ENCODE data around the gene NCBP3. TPM values are rescaled to one million over a fixed set of nuclear protein-coding genes. Genes with fewer than 3 reads are reported as not detected.

NCBP3 gene
- total RNA-seq, 2 donors from 2014 or later = 23.4 to 34.2 TPM

- ATAC-seq = peak; percentile 41
- intact Hi-C loops (cut with DNase I) = no loop called here
Observed at GRCh38 chr17:3802461-3803307, 43.4 kb downstream of the NCBP3 start.

DNA sequence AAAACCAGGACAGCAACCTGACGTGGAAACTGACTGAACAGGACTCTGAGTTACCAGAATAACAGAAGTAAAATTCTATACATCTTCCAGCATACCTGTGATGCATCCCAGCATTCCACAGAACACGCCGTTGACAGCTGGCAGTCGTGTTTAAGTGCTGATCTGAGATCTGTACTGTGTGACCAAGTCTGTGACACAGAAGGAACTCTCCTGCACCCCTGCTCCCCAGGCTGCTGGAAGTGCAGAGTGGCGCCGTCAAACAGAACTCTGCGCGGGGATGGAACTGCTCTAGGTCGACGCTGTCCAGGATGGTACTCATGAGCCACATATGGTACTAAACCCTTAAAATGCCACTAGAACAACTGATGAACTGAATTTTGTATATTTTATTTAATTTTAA lies 44.3 kb downstream of the NCBP3 start:
- Histone ChIP-seq H3K4me1 (peaks cover 12% of the 10 kb centered on the region), H3K9me3 (no peaks in the 10 kb centered on the region), H3K27me3 (no peaks in the 10 kb centered on the region), H3K36me3 (replicated peaks in 1 of 2; ENCODE audit: insufficient read depth in 1 of 2, low read depth in 2 of 2) (peaks cover 0 to under 1% of the 10 kb centered on the region in 2 donors), H3K27ac (peak overlapping the region in 1 of 4 donors; percentile 75), H3K4me3 (no peak overlapping the region)
- 88 to 91% methylated on average over 10 of the region's 10 CpGs for WGBS, 2 donors
- TF ChIP-seq POLR2A (IDR thresholded peaks at IDR 0.05) = no peak
- TF ChIP-seq CTCF (IDR thresholded peaks at IDR 0.05) = no peak
- intact Hi-C loops (cut with DNase I) = no loop called here
- ATAC-seq (no peak), DNase-seq (no peak)

More at GRCh38 chr17:3802461-3803307, 43.4 kb downstream of the NCBP3 start:
- peak overlapping the region in 3 of 4 donors; percentile 5 to 75 (median 34) for H3K27ac ChIP-seq
- WGBS, 2 donors = 50 to 67% methylated on average over 15 to 16 of the region's 19 CpGs
- no peaks in the 10 kb centered on the region for H3K27me3 ChIP-seq
- DNase-seq = peak in 3 of 4 donors; percentile 38 to 67 (median 50)
- no peak for TF ChIP-seq CTCF (IDR thresholded peaks at IDR 0.05)
- TF ChIP-seq POLR2A (IDR thresholded peaks at IDR 0.05) = no peak
- H3K4me3 ChIP-seq = no peak overlapping the region
- peaks cover 12% of the 10 kb centered on the region for H3K4me1 ChIP-seq
- no peaks in the 10 kb centered on the region for H3K9me3 ChIP-seq
- peaks cover 0 to 6% of the 10 kb centered on the region in 2 donors for H3K36me3 ChIP-seq (replicated peaks in 1 of 2; ENCODE audit: insufficient read depth in 1 of 2, low read depth in 2 of 2)

DNA sequence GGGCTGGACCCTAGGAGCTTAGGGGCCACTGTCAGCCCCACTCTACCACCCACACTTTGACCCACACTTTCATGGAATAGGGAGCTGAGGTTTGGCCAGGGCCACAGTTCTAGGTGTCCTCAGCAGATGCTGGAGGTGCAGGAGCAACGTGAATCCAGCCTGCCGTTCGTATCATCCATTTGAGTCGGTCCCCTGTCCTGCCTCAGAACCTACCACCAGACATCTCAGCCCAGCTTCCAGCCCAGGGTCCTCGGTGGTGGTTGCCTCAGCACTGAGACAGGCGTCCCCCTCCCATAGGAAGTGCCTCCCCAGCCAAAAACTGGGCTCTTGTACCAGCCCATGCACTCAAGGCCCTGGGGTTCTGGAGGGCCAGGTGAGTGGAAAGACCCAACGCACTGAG lies 44.7 kb downstream of the NCBP3 start:
- DNase-seq (no peak), ATAC-seq (no peak)
- Histone ChIP-seq H3K9me3 (no peaks in the 10 kb centered on the region), H3K4me3 (no peak overlapping the region), H3K27me3 (no peaks in the 10 kb centered on the region), H3K36me3 (replicated peaks in 1 of 2; ENCODE audit: insufficient read depth in 1 of 2, low read depth in 2 of 2) (no peaks in the 10 kb centered on the region), H3K4me1 (peaks cover 12% of the 10 kb centered on the region), H3K27ac (no peak overlapping the region)
- WGBS, 2 donors = 81 to 86% methylated on average over 3 to 7 of the region's 7 CpGs
- TF ChIP-seq CTCF (IDR thresholded peaks at IDR 0.05) = no peak
- TF ChIP-seq POLR2A (IDR thresholded peaks at IDR 0.05) = no peak
- intact Hi-C loops (cut with DNase I) = no loop called here

GRCh38 chr17:3800362-3801271 lies 45.4 kb downstream of the NCBP3 start, which contains the start of gene ITGAE:
Gene ITGAE (minus strand): TSS chr17:3801188. CDS start chr17:3801144, 44 bp downstream.
- peak within 1 kb of the TSS in 1 of 4 donors; percentile 75 for H3K27ac ChIP-seq
- intact Hi-C loops (cut with DNase I) = no loop called here
- no peaks in the 10 kb centered on the region for H3K9me3 ChIP-seq
- H3K36me3 ChIP-seq (replicated peaks in 1 of 2; ENCODE audit: insufficient read depth in 1 of 2, low read depth in 2 of 2) = no peaks in the 10 kb centered on the region
- DNase-seq (no peak), ATAC-seq (no peak)
- no peaks in the 10 kb centered on the region for H3K27me3 ChIP-seq
- no peak for TF ChIP-seq POLR2A (IDR thresholded peaks at IDR 0.05)
- TF ChIP-seq CTCF (IDR thresholded peaks at IDR 0.05) = no peak
- H3K4me1 ChIP-seq = peaks cover 12% of the 10 kb centered on the region
- H3K4me3 ChIP-seq = no peak within 1 kb of the TSS
- 75 to 78% methylated on average over 7 to 17 of the region's 17 CpGs for WGBS, 2 donors

All from body of pancreas (tissue), 4 donors.